Duodenal mucosa (tissue), 2 donors: ENCODE data around the gene PPP1R3D.
"Not testable (repeated sequence)": the region's sequence is repeated elsewhere in the genome, so short reads cannot be mapped to it uniquely, and the experiment has no call there.

Experiments
- H3K27ac ChIP-seq: one replicate; pipeline ENCODE4 v1.7.0; 2013; ENCODE audit warnings: low read depth, low read length
- H3K27me3 ChIP-seq, 2 donors: one replicate each; pipeline ENCODE4 v1.7.0; 2013; ENCODE audit warnings: low read length in 2 of 2, control low read depth in 1 of 2; ENCODE audit not compliant: insufficient read depth in 2 of 2, control insufficient read depth in 1 of 2
- H3K36me3 ChIP-seq, 2 donors: one replicate each; pipeline ENCODE4 v1.7.0; 2013; ENCODE audit warnings: low read length in 2 of 2, control low read depth in 1 of 2; ENCODE audit not compliant: insufficient read depth in 2 of 2, control insufficient read depth in 1 of 2
- H3K4me1 ChIP-seq, 2 donors: one replicate each; pipeline ENCODE4 v1.7.0; 2013; ENCODE audit warnings: low read length in 2 of 2, control low read depth in 1 of 2; ENCODE audit not compliant: insufficient read depth in 2 of 2, control insufficient read depth in 1 of 2
- H3K4me3 ChIP-seq, 2 donors: one replicate each; pipeline ENCODE4 v1.7.0; 2013; ENCODE audit warnings: low read length in 2 of 2, low read depth in 1 of 2
- H3K9ac ChIP-seq, 2 donors: one replicate each; pipeline ENCODE4 v1.7.0; 2013; ENCODE audit warnings: low read length in 2 of 2, low read depth in 1 of 2
- H3K9me3 ChIP-seq, 2 donors: one replicate each; pipeline ENCODE4 v1.7.0; 2013; ENCODE audit warnings: low read length in 2 of 2, control low read depth in 1 of 2; ENCODE audit not compliant: control insufficient read depth in 1 of 2

The PPP1R3D gene

GRCh38 chr20:59890035-59890434 is 50.1 kb downstream of the PPP1R3D start:
- H3K27me3 ChIP-seq, H3K4me3 ChIP-seq, H3K9me3 ChIP-seq: not testable (repeated sequence)

GRCh38 chr20:59888050-59888449 is 52.1 kb downstream of the PPP1R3D start:
- H3K4me3 ChIP-seq: no peak overlapping the region
- no peaks in the 10 kb centered on the region for H3K27me3 ChIP-seq
- no peak overlapping the region for H3K9ac ChIP-seq
- no peak overlapping the region for H3K27ac ChIP-seq
- H3K9me3 ChIP-seq: no peaks in the 10 kb centered on the region
- no peaks in the 10 kb centered on the region for H3K4me1 ChIP-seq
- H3K36me3 ChIP-seq: no peaks in the 10 kb centered on the region

More at GRCh38 chr20:59890035-59890434, 50.1 kb downstream of the PPP1R3D start:
- not testable (repeated sequence) for H3K36me3 ChIP-seq, H3K27ac ChIP-seq, H3K9ac ChIP-seq, H3K4me1 ChIP-seq
